ENCODE results near the gene PUSL1.
A peak's percentile ranks its signal among the peaks of the same experiment; 100 is the strongest.

Gene PUSL1

DNA sequence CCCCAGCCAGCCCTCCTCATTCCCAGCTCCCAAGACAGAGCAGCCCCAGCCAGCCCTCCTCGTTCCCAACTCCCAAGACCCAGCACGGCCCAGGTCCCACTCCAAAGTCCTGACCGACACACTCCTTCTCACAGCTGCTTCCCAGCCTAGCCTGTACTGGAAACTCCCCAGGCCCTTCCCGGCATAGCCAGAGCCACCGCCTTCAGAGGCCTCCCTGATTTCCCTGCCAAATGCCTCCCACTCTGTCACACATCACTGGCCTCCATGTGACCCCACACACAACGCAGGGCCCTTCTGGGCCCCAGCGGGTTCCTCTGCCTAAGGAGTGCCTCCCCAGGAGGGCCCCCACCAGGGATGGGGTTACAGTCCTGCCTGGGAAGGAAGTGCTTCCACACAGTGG lies 37.6 kb upstream of the PUSL1 start:
- DNase-seq (ENCODE audit: extremely low spot score), result no peak
- POLR2A ChIA-PET, result no interaction called here
- CTCF ChIA-PET, result no interaction called here
- TF ChIP-seq, protein P1, sequence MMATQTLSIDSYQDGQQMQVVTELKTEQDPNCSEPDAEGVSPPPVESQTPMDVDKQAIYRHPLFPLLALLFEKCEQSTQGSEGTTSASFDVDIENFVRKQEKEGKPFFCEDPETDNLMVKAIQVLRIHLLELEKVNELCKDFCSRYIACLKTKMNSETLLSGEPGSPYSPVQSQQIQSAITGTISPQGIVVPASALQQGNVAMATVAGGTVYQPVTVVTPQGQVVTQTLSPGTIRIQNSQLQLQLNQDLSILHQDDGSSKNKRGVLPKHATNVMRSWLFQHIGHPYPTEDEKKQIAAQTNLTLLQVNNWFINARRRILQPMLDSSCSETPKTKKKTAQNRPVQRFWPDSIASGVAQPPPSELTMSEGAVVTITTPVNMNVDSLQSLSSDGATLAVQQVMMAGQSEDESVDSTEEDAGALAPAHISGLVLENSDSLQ (IDR thresholded peaks at IDR 0.05), result no peak
- TF ChIP-seq FOXA1 (IDR thresholded peaks at IDR 0.05) (no peak), ELF4 (IDR thresholded peaks at IDR 0.05) (no peak), ARNT (IDR thresholded peaks at IDR 0.05) (no peak), LEF1 (IDR thresholded peaks at IDR 0.05; ENCODE audit: borderline replicate concordance) (no peak), HDGF (IDR thresholded peaks at IDR 0.05; ENCODE audit: borderline replicate concordance) (no peak), BHLHE40 (IDR thresholded peaks at IDR 0.05; ENCODE audit: borderline replicate concordance) (no peak), TARDBP (IDR thresholded peaks at IDR 0.05) (no peak)

DNA sequence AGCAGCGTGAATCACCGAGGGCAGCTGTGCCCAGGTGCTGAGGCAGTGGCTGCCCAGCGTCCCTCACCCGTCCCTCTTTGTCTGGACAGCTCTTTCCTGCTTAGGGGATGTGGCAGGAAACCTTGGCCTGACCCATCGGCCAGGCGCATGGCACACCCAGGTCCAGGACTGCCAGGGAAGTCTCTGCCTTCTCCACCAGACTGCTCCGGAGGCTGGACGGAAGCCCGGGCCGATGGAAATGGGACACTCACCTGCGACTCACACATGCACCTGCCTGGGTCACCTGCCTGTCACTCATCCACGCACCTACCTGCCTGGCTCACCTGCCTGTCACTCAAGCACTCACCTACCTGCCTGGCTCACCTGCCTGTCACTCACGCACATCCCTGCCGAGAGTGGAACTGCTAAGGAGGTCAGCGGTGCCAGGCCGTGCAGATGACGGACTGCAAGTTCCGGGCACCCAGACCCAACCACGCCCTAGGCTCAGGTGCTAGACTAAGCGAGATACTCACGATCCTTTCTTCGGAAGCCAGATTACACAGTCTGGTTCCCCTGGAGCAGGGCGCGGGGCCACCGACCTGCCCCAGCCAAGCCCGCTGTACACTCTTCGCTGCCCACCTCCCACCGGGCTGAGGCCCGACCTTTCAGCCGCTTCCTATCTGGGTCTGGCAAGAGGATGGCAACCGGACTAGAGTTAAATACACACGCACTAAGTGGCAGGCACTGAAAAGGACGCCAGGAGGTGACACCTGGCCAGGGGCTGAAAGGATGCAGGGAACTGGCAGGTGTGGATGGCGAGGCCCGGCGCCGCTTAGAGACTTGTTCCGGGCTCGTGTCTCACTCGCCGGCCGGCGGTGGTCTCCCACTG lies 35.8 kb upstream of the PUSL1 start:
- CTCF ChIA-PET, result interaction anchor here (0.6 kb wide), 1 partner anchor 212 kb away, joined by 3 read pairs; no protein-coding TSS in a partner anchor
- no peak for TF ChIP-seq FOXA1 (IDR thresholded peaks at IDR 0.05)
- TF ChIP-seq, protein P1 (IDR thresholded peaks at IDR 0.05), result peak; percentile 89
- no peak for DNase-seq (ENCODE audit: extremely low spot score)

GRCh38 chr1:1273209-1273511 lies 35.2 kb upstream of the PUSL1 start:
- no peak for DNase-seq (ENCODE audit: extremely low spot score)
- TF ChIP-seq ARNT (IDR thresholded peaks at IDR 0.05), result no peak
- TF ChIP-seq BHLHE40 (IDR thresholded peaks at IDR 0.05; ENCODE audit: borderline replicate concordance), result no peak
- TF ChIP-seq SP1 (IDR thresholded peaks at IDR 0.05), result no peak
- TF ChIP-seq SUZ12 (IDR thresholded peaks at IDR 0.05), result no peak
- TF ChIP-seq ZNF384 (IDR thresholded peaks at IDR 0.05), result no peak
- no peak for TF ChIP-seq LEF1 (IDR thresholded peaks at IDR 0.05; ENCODE audit: borderline replicate concordance)
- no peak for TF ChIP-seq FOXA1 (IDR thresholded peaks at IDR 0.05)
- no peak for TF ChIP-seq CTBP1 (IDR thresholded peaks at IDR 0.05; ENCODE audit: borderline replicate concordance)
- TF ChIP-seq HDGF (IDR thresholded peaks at IDR 0.05; ENCODE audit: borderline replicate concordance), result no peak
- TF ChIP-seq NFRKB (IDR thresholded peaks at IDR 0.05), result no peak
- TF ChIP-seq FOXM1 (IDR thresholded peaks at IDR 0.05; ENCODE audit: borderline replicate concordance), result no peak
- TF ChIP-seq, protein P1 (IDR thresholded peaks at IDR 0.05), result no peak
- TF ChIP-seq ELF4 (IDR thresholded peaks at IDR 0.05), result no peak
- TF ChIP-seq FOXK2 (IDR thresholded peaks at IDR 0.05), result no peak
- no peak for TF ChIP-seq TARDBP (IDR thresholded peaks at IDR 0.05)
- TF ChIP-seq L3MBTL2 (conservative IDR thresholded peaks at IDR 0.05), result no peak
- ChIA-PET CTCF (no interaction called here), POLR2A (interaction anchor here (0.7 to 1.4 kb wide), 9 partner anchors 12 to 250 kb away, joined by 3 to 8 read pairs (median 3); no protein-coding TSS in a partner anchor)

More for the DNA sequence above, 35.8 kb upstream of the PUSL1 start:
- POLR2A ChIA-PET, result interaction anchor here (0.9 to 1.1 kb wide), 6 partner anchors 12 to 249 kb away, joined by 3 to 6 read pairs (median 4); no protein-coding TSS in a partner anchor

DNA sequence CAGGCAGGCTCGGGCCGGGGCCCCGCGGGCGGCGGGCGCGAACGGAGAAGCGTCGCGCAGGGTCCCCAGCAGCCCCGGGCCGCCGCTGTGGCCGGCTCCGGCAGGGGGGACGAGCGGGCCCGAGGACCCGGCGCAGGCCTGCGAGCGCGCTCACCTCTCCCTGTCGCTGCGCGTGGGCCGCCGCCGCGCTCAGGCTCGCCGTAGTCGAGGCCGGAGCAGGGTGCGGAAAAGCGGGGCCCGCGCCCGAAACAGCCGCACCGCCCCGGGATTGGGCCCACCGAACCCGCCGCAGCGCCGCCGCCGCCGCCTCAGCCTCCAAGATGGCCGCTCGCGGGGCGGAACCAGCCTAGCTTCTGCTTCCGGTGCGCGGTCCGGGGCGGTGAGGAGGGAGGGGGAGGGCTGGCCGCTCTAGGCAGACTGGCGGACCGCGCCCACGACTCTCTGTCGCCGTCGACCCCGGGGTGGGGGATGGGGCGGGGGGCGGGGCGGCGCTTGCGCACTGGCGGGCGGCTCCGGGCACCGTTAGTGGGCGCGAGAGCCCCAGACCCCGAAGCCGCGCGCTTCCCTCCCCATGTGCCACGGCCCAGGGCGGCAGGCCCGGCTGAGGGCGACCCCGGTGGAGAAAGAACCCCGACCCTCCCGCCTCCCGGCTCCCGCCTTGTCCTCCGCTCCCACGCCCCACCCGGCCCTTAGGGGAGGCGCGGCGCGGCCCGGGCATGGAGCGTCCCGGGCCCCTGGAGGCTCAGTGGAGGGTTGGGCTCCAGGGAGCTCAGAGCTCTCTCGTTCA lies 34.7 kb upstream of the PUSL1 start, which contains the start of gene UBE2J2:
Gene UBE2J2 (minus strand): TSS at position 343 of the 787 bp plus-strand sequence. CDS start 5,862 bp downstream, outside the sequence.
- peak; percentile 98 for DNase-seq (ENCODE audit: extremely low spot score)
- TF ChIP-seq L3MBTL2 (conservative IDR thresholded peaks at IDR 0.05) (peak; percentile 61), ARNT (IDR thresholded peaks at IDR 0.05) (no peak)
- ChIA-PET POLR2A (interaction anchor here (0.7 to 1.4 kb wide), 9 partner anchors 12 to 250 kb away, joined by 3 to 8 read pairs (median 3); no protein-coding TSS in a partner anchor), CTCF (no interaction called here)

- CTCF ChIA-PET, result no interaction called here
- no peak for DNase-seq (ENCODE audit: extremely low spot score)
- POLR2A ChIA-PET, result interaction anchor here (1.0 to 1.4 kb wide), 3 partner anchors 11 to 24 kb away, joined by 3 to 8 read pairs (median 3); no protein-coding TSS in a partner anchor
- TF ChIP-seq BHLHE40 (IDR thresholded peaks at IDR 0.05; ENCODE audit: borderline replicate concordance), result no peak
- no peak for TF ChIP-seq ZNF384 (IDR thresholded peaks at IDR 0.05)
- no peak for TF ChIP-seq ARNT (IDR thresholded peaks at IDR 0.05)
- no peak for TF ChIP-seq FOXM1 (IDR thresholded peaks at IDR 0.05; ENCODE audit: borderline replicate concordance)
- TF ChIP-seq ELF4 (IDR thresholded peaks at IDR 0.05), result no peak
- no peak for TF ChIP-seq FOXA1 (IDR thresholded peaks at IDR 0.05)
- no peak for TF ChIP-seq FOXK2 (IDR thresholded peaks at IDR 0.05)
- TF ChIP-seq SP1 (IDR thresholded peaks at IDR 0.05), result no peak
- TF ChIP-seq NFRKB (IDR thresholded peaks at IDR 0.05), result no peak
- TF ChIP-seq HDGF (IDR thresholded peaks at IDR 0.05; ENCODE audit: borderline replicate concordance), result no peak
- no peak for TF ChIP-seq TARDBP (IDR thresholded peaks at IDR 0.05)
- TF ChIP-seq, protein P1 (IDR thresholded peaks at IDR 0.05), result no peak
- TF ChIP-seq SUZ12 (IDR thresholded peaks at IDR 0.05), result no peak
These were observed 34.0 kb upstream of the PUSL1 start for GRCh38 chr1:1274299-1274930.

Measured in HEK293T (cell line).